Liver (tissue), 3 donors: ENCODE measurements around the gene BHLHA9.

Source experiments
- FOXA1 ChIP-seq: IDR thresholded peaks from 2 replicates; pipeline ENCODE4 v1.6.1; 2016; ENCODE audit warnings: antibody characterized with exemption
- RAD21 ChIP-seq, 2 donors: IDR thresholded peaks; 2 replicates each; pipeline ENCODE4 v1.6.1; 2016; ENCODE audit warnings: antibody characterized with exemption in 2 of 2, mild to moderate bottlenecking in 2 of 2
- YY1 ChIP-seq: IDR thresholded peaks from 2 replicates; pipeline ENCODE4 v1.6.1; 2016; ENCODE audit warnings: antibody characterized with exemption, mild to moderate bottlenecking
- TF ChIP-seq, protein P1 (sequence below): fragments of 150-350 bp; IDR thresholded peaks from 2 replicates; pipeline ENCODE4 v1.5.1; 2017; ENCODE audit warnings: improper control_type of control experiment, low read depth, low read length; ENCODE audit not compliant: missing input control
- donor health status: healthy.
- donor health status: healthy.

DNA sequence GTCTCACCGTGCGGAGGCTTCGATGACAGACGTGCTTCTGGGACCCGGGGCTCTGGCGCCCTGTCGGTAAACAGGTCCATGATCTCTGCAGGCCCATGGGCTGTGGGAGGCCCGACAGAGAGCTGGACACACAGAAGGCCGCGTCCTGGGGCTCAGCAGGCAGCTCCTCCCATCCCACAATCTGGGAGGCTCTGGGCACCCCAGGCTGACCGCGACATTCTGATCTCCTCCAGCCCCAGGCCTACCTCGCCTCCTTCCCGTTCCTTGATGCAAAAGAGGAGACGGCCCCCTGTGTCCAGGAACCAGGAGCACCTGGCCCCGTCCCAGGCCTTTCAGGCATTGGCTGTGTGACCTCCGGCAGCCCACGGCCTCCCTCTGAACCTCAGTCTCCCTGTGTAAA lies 32.5 kb downstream of the BHLHA9 start:
- TF ChIP-seq, protein P1, sequence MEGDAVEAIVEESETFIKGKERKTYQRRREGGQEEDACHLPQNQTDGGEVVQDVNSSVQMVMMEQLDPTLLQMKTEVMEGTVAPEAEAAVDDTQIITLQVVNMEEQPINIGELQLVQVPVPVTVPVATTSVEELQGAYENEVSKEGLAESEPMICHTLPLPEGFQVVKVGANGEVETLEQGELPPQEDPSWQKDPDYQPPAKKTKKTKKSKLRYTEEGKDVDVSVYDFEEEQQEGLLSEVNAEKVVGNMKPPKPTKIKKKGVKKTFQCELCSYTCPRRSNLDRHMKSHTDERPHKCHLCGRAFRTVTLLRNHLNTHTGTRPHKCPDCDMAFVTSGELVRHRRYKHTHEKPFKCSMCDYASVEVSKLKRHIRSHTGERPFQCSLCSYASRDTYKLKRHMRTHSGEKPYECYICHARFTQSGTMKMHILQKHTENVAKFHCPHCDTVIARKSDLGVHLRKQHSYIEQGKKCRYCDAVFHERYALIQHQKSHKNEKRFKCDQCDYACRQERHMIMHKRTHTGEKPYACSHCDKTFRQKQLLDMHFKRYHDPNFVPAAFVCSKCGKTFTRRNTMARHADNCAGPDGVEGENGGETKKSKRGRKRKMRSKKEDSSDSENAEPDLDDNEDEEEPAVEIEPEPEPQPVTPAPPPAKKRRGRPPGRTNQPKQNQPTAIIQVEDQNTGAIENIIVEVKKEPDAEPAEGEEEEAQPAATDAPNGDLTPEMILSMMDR: no peak
- TF ChIP-seq YY1: no peak
- no peak for TF ChIP-seq RAD21 (IDR thresholded peaks at IDR 0.05)
- TF ChIP-seq FOXA1: no peak
